Measurements from ENCODE around the gene CCDC148. TPM values are rescaled to one million over a fixed set of nuclear protein-coding genes. Genes with fewer than 3 reads are reported as not detected.

The CCDC148 gene
- total RNA-seq, 1 donor from 2014 or later, result 2.2 TPM

- H3K27me3 Mint-ChIP-seq (ENCODE audit: unreplicated experiment), result no peaks in the 10 kb centered on the region
- H3K27ac Mint-ChIP-seq (ENCODE audit: unreplicated experiment), result no peak overlapping the region
- no peaks in the 10 kb centered on the region for H3K4me1 Mint-ChIP-seq (ENCODE audit: unreplicated experiment)
- H3K9me3 Mint-ChIP-seq (ENCODE audit: unreplicated experiment), result peaks cover 6% of the 10 kb centered on the region
- no peak for TF ChIP-seq CTCF (IDR thresholded peaks at IDR 0.05; ENCODE audit: unreplicated experiment)
- DNase-seq (ENCODE audit: low spot score), result no peak
- H3K4me3 Mint-ChIP-seq (ENCODE audit: unreplicated experiment), result no peak overlapping the region
- peaks cover 9% of the 10 kb centered on the region for H3K36me3 Mint-ChIP-seq (ENCODE audit: low read depth, unreplicated experiment)
Measured at GRCh38 chr2:158291544-158292180, 164.9 kb downstream of the CCDC148 start.

- Mint-ChIP-seq H3K4me3 (ENCODE audit: unreplicated experiment) (no peak overlapping the region), H3K9me3 (ENCODE audit: unreplicated experiment) (peaks cover 6% of the 10 kb centered on the region), H3K27me3 (ENCODE audit: unreplicated experiment) (no peaks in the 10 kb centered on the region), H3K4me1 (ENCODE audit: unreplicated experiment) (no peaks in the 10 kb centered on the region), H3K27ac (ENCODE audit: unreplicated experiment) (no peak overlapping the region), H3K36me3 (ENCODE audit: low read depth, unreplicated experiment) (peaks cover 9% of the 10 kb centered on the region)
- DNase-seq (ENCODE audit: low spot score), result no peak
- no peak for TF ChIP-seq CTCF (IDR thresholded peaks at IDR 0.05; ENCODE audit: unreplicated experiment)
Measured at GRCh38 chr2:158290225-158290624, 166.3 kb downstream of the CCDC148 start.

- no peak for TF ChIP-seq CTCF (IDR thresholded peaks at IDR 0.05; ENCODE audit: unreplicated experiment)
- no peak for DNase-seq (ENCODE audit: low spot score)
- Mint-ChIP-seq H3K4me3 (ENCODE audit: unreplicated experiment) (no peak overlapping the region), H3K27me3 (ENCODE audit: unreplicated experiment) (no peaks in the 10 kb centered on the region), H3K36me3 (ENCODE audit: low read depth, unreplicated experiment) (no peaks in the 10 kb centered on the region), H3K27ac (ENCODE audit: unreplicated experiment) (no peak overlapping the region), H3K9me3 (ENCODE audit: unreplicated experiment) (no peaks in the 10 kb centered on the region), H3K4me1 (ENCODE audit: unreplicated experiment) (no peaks in the 10 kb centered on the region)
Measured at GRCh38 chr2:158276619-158277471, 179.7 kb downstream of the CCDC148 start.

- H3K9me3 Mint-ChIP-seq (ENCODE audit: unreplicated experiment), result no peaks in the 10 kb centered on the region
- no peaks in the 10 kb centered on the region for H3K27me3 Mint-ChIP-seq (ENCODE audit: unreplicated experiment)
- H3K4me1 Mint-ChIP-seq (ENCODE audit: unreplicated experiment), result no peaks in the 10 kb centered on the region
- TF ChIP-seq CTCF (IDR thresholded peaks at IDR 0.05; ENCODE audit: unreplicated experiment), result no peak
- no peak overlapping the region for H3K4me3 Mint-ChIP-seq (ENCODE audit: unreplicated experiment)
- no peak for DNase-seq (ENCODE audit: low spot score)
- H3K36me3 Mint-ChIP-seq (ENCODE audit: low read depth, unreplicated experiment), result no peaks in the 10 kb centered on the region
- H3K27ac Mint-ChIP-seq (ENCODE audit: unreplicated experiment), result no peak overlapping the region
Measured at GRCh38 chr2:158273791-158274190, 182.8 kb downstream of the CCDC148 start.

GRCh38 chr2:158270536-158270935 is 186.0 kb downstream of the CCDC148 start:
- Mint-ChIP-seq H3K27me3 (ENCODE audit: unreplicated experiment) (no peaks in the 10 kb centered on the region), H3K4me1 (ENCODE audit: unreplicated experiment) (peaks cover 3% of the 10 kb centered on the region), H3K9me3 (ENCODE audit: unreplicated experiment) (no peaks in the 10 kb centered on the region), H3K36me3 (ENCODE audit: low read depth, unreplicated experiment) (no peaks in the 10 kb centered on the region), H3K27ac (ENCODE audit: unreplicated experiment) (no peak overlapping the region), H3K4me3 (ENCODE audit: unreplicated experiment) (no peak overlapping the region)
- DNase-seq (ENCODE audit: low spot score), result no peak
- no peak for TF ChIP-seq CTCF (IDR thresholded peaks at IDR 0.05; ENCODE audit: unreplicated experiment)

Data from endothelial cell (in vitro differentiated cells).